ENCODE measurements around the gene FIGLA. TPM values are rescaled to one million over a fixed set of nuclear protein-coding genes. Genes with fewer than 3 reads are reported as not detected.
"Not testable (repeated sequence)": the region's sequence is repeated elsewhere in the genome, so short reads cannot be mapped to it uniquely, and the experiment has no call there.

The FIGLA gene
- total and polyA plus RNA-seq, 2 of the 8 experiments (the other 6 are each of a cell fraction or from before 2014, with no cell fraction given): not detected

DNA sequence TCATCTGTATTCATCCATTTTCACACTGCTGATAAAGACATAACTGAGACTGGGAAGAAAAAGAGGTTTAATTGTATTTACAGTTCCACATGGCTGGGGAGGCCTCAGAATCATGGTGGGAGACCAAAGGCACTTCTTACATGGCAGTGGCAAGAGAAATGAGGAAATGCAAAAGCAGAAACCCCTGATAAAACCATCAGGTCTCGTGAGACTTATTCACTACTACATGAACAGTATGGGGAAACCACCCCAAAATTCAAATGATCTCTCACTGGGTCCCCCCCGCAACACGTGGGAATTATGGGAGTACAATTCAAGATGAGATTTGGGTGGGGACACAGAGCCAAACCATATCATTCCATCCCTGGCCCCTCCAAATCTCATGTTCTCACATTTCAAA is 7.6 kb upstream of the FIGLA start:
- H3K36me3 ChIP-seq (ENCODE audit: control insufficient read depth in 2 of 4, insufficient read depth in 4 of 4, low read length in 3 of 4); H2AK5ac ChIP-seq (ENCODE audit: low read depth, low read length); H2BK15ac ChIP-seq (ENCODE audit: low read length); H3K18ac ChIP-seq (ENCODE audit: extremely low read depth, low read length); H4K5ac ChIP-seq (ENCODE audit: insufficient read length, low read depth, low read length); H3K9ac ChIP-seq (replicated peaks in 1 of 4; ENCODE audit: extremely low read depth in 1 of 4, low read depth in 3 of 4, low read length in 3 of 4); H3K56ac ChIP-seq (replicated peaks; ENCODE audit: insufficient read length, low read depth, low read length); H3K14ac ChIP-seq (ENCODE audit: insufficient read length); H3K23ac ChIP-seq (ENCODE audit: insufficient read length); H3K9me3 ChIP-seq (ENCODE audit: insufficient read depth in 2 of 2, low read depth in 1 of 2, low read length in 1 of 2); FAIRE-seq; H4K8ac ChIP-seq (ENCODE audit: extremely low read depth, insufficient read depth, low read length); H3K4me1 ChIP-seq (replicated peaks in 1 of 4; ENCODE audit: control insufficient read depth in 3 of 4, insufficient read depth in 4 of 4, low read length in 3 of 4); H3K79me2 ChIP-seq (ENCODE audit: control insufficient read depth in 1 of 2, insufficient read depth in 2 of 2, low read length in 2 of 2); H2BK20ac ChIP-seq (ENCODE audit: low read length); H2BK120ac ChIP-seq (replicated peaks; ENCODE audit: low read depth, low read length); H2BK12ac ChIP-seq (ENCODE audit: low read depth, low read length); H3K4me2 ChIP-seq (ENCODE audit: insufficient read depth in 1 of 2, low read depth in 2 of 2, low read length in 2 of 2); H3K79me1 ChIP-seq (ENCODE audit: low read depth, low read length); H3K23me2 ChIP-seq (ENCODE audit: low read depth, low read length); H4K20me1 ChIP-seq (replicated peaks in 1 of 2; ENCODE audit: control insufficient read depth in 1 of 2, insufficient read depth in 2 of 2, low read length in 2 of 2); H2AFZ ChIP-seq (ENCODE audit: low read length); H4K91ac ChIP-seq (replicated peaks; ENCODE audit: insufficient read length, low read length); H3K27ac ChIP-seq (ENCODE audit: low read depth, low read length); H2BK5ac ChIP-seq (ENCODE audit: low read depth, low read length); H3K4ac ChIP-seq (replicated peaks; ENCODE audit: insufficient read length, low read depth, low read length); DNase-seq (ENCODE audit: low read depth in 1 of 2, low spot score in 2 of 2); H3K4me3 ChIP-seq (ENCODE audit: extremely low read depth in 1 of 4, insufficient read depth in 2 of 4, low read depth in 3 of 4, low read length in 4 of 4): not testable (repeated sequence)
- H3K27me3 ChIP-seq (replicated peaks in 1 of 4; ENCODE audit: control insufficient read depth in 3 of 4, extremely low read depth in 1 of 4, insufficient read depth in 3 of 4, low read length in 3 of 4): peaks cover 2 to 12% (median 4%) of the 10 kb centered on the region in 4 experiments; a peak in 4 of 7 replicates
- ChIA-PET CTCF (ENCODE audit: partially characterized antibody) (interaction anchor here (0.6 to 13.4 kb wide), 8 partner anchors 8 to 329 kb away, joined by 3 to 91 read pairs (median 4); partner anchors contain the start of gene FIGLA), POLR2A (ENCODE audit: partially characterized antibody) (interaction anchor here (1.6 kb wide), 1 partner anchor 65 kb away, joined by 4 read pairs; no protein-coding TSS in a partner anchor)
- WGBS, 2 experiments (ENCODE audit: extremely low coverage in 1 of 2, insufficient coverage in 1 of 2, insufficient read length in 1 of 2, insufficient replicate concordance in 2 of 2, low coverage in 1 of 2, low lambda C conversion rate in 2 of 2, missing lambda C conversion rate in 1 of 2): 90% methylated on average over 3 of the region's 3 CpGs; no CpG with 5 or more reads in 1 of the 2 experiments
